GM12865 (cell line): ENCODE measurements around the gene PSMF1.

Experiments
- DNase-seq: peaks from one replicate; pipeline ENCODE4 v3.0.0; 2010; ENCODE audit warnings: low read depth
- H3K4me3 ChIP-seq: 2 replicates; pipeline ENCODE4 v1.5.1; 2011; ENCODE audit warnings: mild to moderate bottlenecking, low read depth, low read length, control low read depth
- CTCF ChIP-seq: IDR thresholded peaks from 2 replicates; pipeline ENCODE4 v1.5.1; 2011; ENCODE audit warnings: low read length, control low read depth, low read depth, inconsistent platforms; ENCODE audit not compliant: insufficient read depth; ENCODE audit errors: missing control alignments

The PSMF1 gene

GRCh38 chr20:1199212-1199873, 80.9 kb downstream of the PSMF1 start:
- H3K4me3 ChIP-seq = no peak overlapping the region
- DNase-seq = no peak
- no peak for TF ChIP-seq CTCF

GRCh38 chr20:1199964-1200363, 81.6 kb downstream of the PSMF1 start:
- no peak for TF ChIP-seq CTCF
- DNase-seq = no peak

GRCh38 chr20:1202762-1203504, 84.5 kb downstream of the PSMF1 start, which contains the start of gene C20orf202:
Gene C20orf202, plus strand, starts transcription at chr20:1203454. Its CDS starts 132 bp downstream, at chr20:1203586.
- no peak for TF ChIP-seq CTCF

More at GRCh38 chr20:1199964-1200363, 81.6 kb downstream of the PSMF1 start:
- H3K4me3 ChIP-seq = no peak overlapping the region

GRCh38 chr20:1203630-1204029, 85.2 kb downstream of the PSMF1 start:
- no peak for DNase-seq
- no peak for TF ChIP-seq CTCF
- no peak overlapping the region for H3K4me3 ChIP-seq

More at GRCh38 chr20:1202762-1203504, 84.5 kb downstream of the PSMF1 start, which contains the start of gene C20orf202:
- H3K4me3 ChIP-seq = no peak within 1 kb of the TSS
- no peak for DNase-seq

- no peak for TF ChIP-seq CTCF
- H3K4me3 ChIP-seq = no peak overlapping the region
- no peak for DNase-seq
Measured at GRCh38 chr20:1204113-1204512, 85.7 kb downstream of the PSMF1 start.

GRCh38 chr20:1204576-1204975, 86.2 kb downstream of the PSMF1 start:
- TF ChIP-seq CTCF = no peak
- H3K4me3 ChIP-seq = no peak overlapping the region
- DNase-seq = no peak
